Esophagus muscularis mucosa (tissue), 4 donors: ENCODE measurements around the gene TDRD7. TPM values are rescaled to one million over a fixed set of nuclear protein-coding genes. Genes with fewer than 3 reads are reported as not detected.

Experiments
- DNase-seq: peaks from one replicate; pipeline ENCODE4 v3.0.0-alpha.2; 2017; ENCODE audit errors: extremely low spot score
- H3K27ac ChIP-seq, 4 donors: fragments of 200-600 bp; sonication (generic); replicated peaks in 1 of 4; 1 replicate in 3 of 4; 2 replicates in 1 of 4; pipeline ENCODE4 v1.5.1; 2016 to 2019; ENCODE audit warnings: mild to moderate bottlenecking in 1 of 4
- H3K27me3 ChIP-seq, 4 donors: fragments of 200-600 bp; sonication (generic); one replicate each; pipeline versions ENCODE4 v1.5.1 to v1.6.0; 2016 to 2019
- H3K36me3 ChIP-seq, 4 donors: fragments of 200-600 bp; sonication (generic); one replicate each; pipeline ENCODE4 v1.5.1; 2016 to 2019
- H3K4me1 ChIP-seq, 4 donors: fragments of 200-600 bp; sonication (generic); one replicate each; pipeline ENCODE4 v1.5.1; 2016 to 2019
- H3K4me3 ChIP-seq, 4 donors: fragments of 200-600 bp; sonication (generic); 1 replicate in 2 of 4; 2 replicates in 2 of 4; pipeline ENCODE4 v1.5.1; 2016 to 2019; ENCODE audit warnings: mild to moderate bottlenecking in 4 of 4, moderate library complexity in 1 of 4
- H3K9me3 ChIP-seq, 4 donors: fragments of 200-600 bp; sonication (generic); 1 replicate in 3 of 4; 2 replicates in 1 of 4; pipeline ENCODE4 v1.5.1; 2016 to 2019
- CTCF ChIP-seq, 3 experiments: fragments of 200-600 bp in 2 of 3; fragments of 450-650 bp in 1 of 3; sonication (generic) in 2 of 3; IDR thresholded peaks; one replicate each; pipeline ENCODE4 v1.5.1; 2017 to 2019; ENCODE audit warnings: antibody characterized with exemption in 3 of 3, mild to moderate bottlenecking in 2 of 3, moderate library complexity in 1 of 3
- EP300 ChIP-seq: sonication (generic); formaldehyde crosslinking; IDR thresholded peaks from one replicate; pipeline ENCODE4 v1.6.1; 2017; ENCODE audit warnings: antibody characterized with exemption
- POLR2A ChIP-seq: fragments of 450-650 bp; IDR thresholded peaks from one replicate; pipeline ENCODE4 v1.6.1; 2017; ENCODE audit warnings: antibody characterized with exemption, moderate library complexity, mild to moderate bottlenecking, low read depth
- POLR2AphosphoS5 ChIP-seq, 2 donors: sonication (generic); formaldehyde crosslinking; IDR thresholded peaks; one replicate each; pipeline ENCODE4 v1.6.1; 2017; ENCODE audit warnings: antibody characterized with exemption in 2 of 2
- WGBS: methylation state at CpG from one replicate; pipeline ENCODE4 v1.1.5; 2018; 5-methylcytosine and 5-hydroxymethylcytosine counted together
- intact Hi-C: fragments of 100-400 bp; cut with DNase I; formaldehyde crosslinking; loops from one replicate; pipeline ENCODE4 v1.15.1; 2023
- total RNA-seq, 4 donors: library from RNA; depleted of rRNA; stranded (reverse); fragments of >200 nt; gene quantifications; one replicate each; pipeline versions ENCODE4 v1.1.0 to v1.2.1, GENCODE V29; 2016

Gene TDRD7
- total RNA-seq, 4 donors from 2014 or later, result 15.4 to 22.9 (median 16.4) TPM

GRCh38 chr9:97480174-97480573, 68.3 kb downstream of the TDRD7 start:
- no peaks in the 10 kb centered on the region for H3K9me3 ChIP-seq
- DNase-seq, result no peak
- H3K27ac ChIP-seq, result peak overlapping the region in 1 of 4 donors; percentile 20
- 55% methylated on average over 1 of the region's 1 CpG for WGBS
- no peak for TF ChIP-seq EP300
- no peak for TF ChIP-seq POLR2A
- no peak for TF ChIP-seq CTCF (IDR thresholded peaks at IDR 0.05)
- TF ChIP-seq POLR2AphosphoS5 (IDR thresholded peaks at IDR 0.05), result no peak
- intact Hi-C loops, result no loop called here
- no peak overlapping the region for H3K4me3 ChIP-seq
- peaks cover 9 to 32% (median 18%) of the 10 kb centered on the region in 4 donors for H3K36me3 ChIP-seq
- H3K4me1 ChIP-seq, result peaks cover 0 to 14% (median 6%) of the 10 kb centered on the region in 4 donors
- H3K27me3 ChIP-seq, result no peaks in the 10 kb centered on the region

- H3K4me3 ChIP-seq, result no peak overlapping the region
- H3K36me3 ChIP-seq, result peaks cover 9 to 30% (median 16%) of the 10 kb centered on the region in 4 donors
- WGBS, result 90% methylated on average over 1 of the region's 1 CpG
- no peaks in the 10 kb centered on the region for H3K9me3 ChIP-seq
- intact Hi-C loops, result no loop called here
- H3K27me3 ChIP-seq, result no peaks in the 10 kb centered on the region
- no peak for DNase-seq
- no peak overlapping the region for H3K27ac ChIP-seq
- peaks cover 0 to 14% (median 6%) of the 10 kb centered on the region in 4 donors for H3K4me1 ChIP-seq
- TF ChIP-seq POLR2AphosphoS5 (IDR thresholded peaks at IDR 0.05), result no peak
- no peak for TF ChIP-seq CTCF (IDR thresholded peaks at IDR 0.05)
- no peak for TF ChIP-seq EP300
Observed at GRCh38 chr9:97480749-97481148, 68.9 kb downstream of the TDRD7 start.

GRCh38 chr9:97484134-97484533, 72.2 kb downstream of the TDRD7 start:
- H3K4me3 ChIP-seq, result no peak overlapping the region
- no peaks in the 10 kb centered on the region for H3K27me3 ChIP-seq
- H3K9me3 ChIP-seq, result peaks cover 0 to 6% (median 0%) of the 10 kb centered on the region in 4 donors
- DNase-seq, result no peak
- 100% methylated on average over 1 of the region's 1 CpG for WGBS
- intact Hi-C loops, result no loop called here
- H3K36me3 ChIP-seq, result peaks cover 13 to 60% (median 27%) of the 10 kb centered on the region in 4 donors
- no peak overlapping the region for H3K27ac ChIP-seq
- TF ChIP-seq POLR2AphosphoS5 (IDR thresholded peaks at IDR 0.05) (no peak), CTCF (IDR thresholded peaks at IDR 0.05) (no peak), EP300 (no peak), POLR2A (no peak)
- peaks cover 0 to 14% (median 6%) of the 10 kb centered on the region in 4 donors for H3K4me1 ChIP-seq

GRCh38 chr9:97487107-97487506, 75.2 kb downstream of the TDRD7 start:
- WGBS, result 77% methylated on average over 2 of the region's 2 CpGs

GRCh38 chr9:97487861-97488260, 76.0 kb downstream of the TDRD7 start:
- no peak for DNase-seq
- Histone ChIP-seq H3K4me1 (peaks cover 0 to 23% (median 11%) of the 10 kb centered on the region in 4 donors), H3K36me3 (peaks cover 7 to 36% (median 19%) of the 10 kb centered on the region in 4 donors), H3K27me3 (no peaks in the 10 kb centered on the region), H3K4me3 (no peak overlapping the region), H3K9me3 (peaks cover 0 to 6% (median 0%) of the 10 kb centered on the region in 4 donors), H3K27ac (no peak overlapping the region)
- WGBS, result 86% methylated on average over 1 of the region's 1 CpG
- intact Hi-C loops, result no loop called here
- TF ChIP-seq POLR2AphosphoS5 (IDR thresholded peaks at IDR 0.05) (no peak), POLR2A (no peak), EP300 (no peak), CTCF (IDR thresholded peaks at IDR 0.05) (no peak)

More at GRCh38 chr9:97487107-97487506, 75.2 kb downstream of the TDRD7 start:
- no peak for DNase-seq
- peaks cover 13 to 43% (median 22%) of the 10 kb centered on the region in 4 donors for H3K36me3 ChIP-seq
- H3K4me1 ChIP-seq, result peaks cover 0 to 20% (median 11%) of the 10 kb centered on the region in 4 donors
- intact Hi-C loops, result no loop called here
- no peak for TF ChIP-seq POLR2AphosphoS5 (IDR thresholded peaks at IDR 0.05)
- no peak overlapping the region for H3K4me3 ChIP-seq
- peaks cover 0 to 6% (median 0%) of the 10 kb centered on the region in 4 donors for H3K9me3 ChIP-seq
- H3K27me3 ChIP-seq, result no peaks in the 10 kb centered on the region
- no peak overlapping the region for H3K27ac ChIP-seq
